HUES48 (cell line): ENCODE measurements around the gene SLC4A4.

Source experiments
- H3K27ac ChIP-seq: one replicate; pipeline ENCODE4 v1.7.0; 2013; ENCODE audit warnings: low read depth, low read length, inconsistent platforms
- H3K27me3 ChIP-seq: 2 replicates; pipeline ENCODE4 v1.6.1; 2013; ENCODE audit warnings: mild to moderate bottlenecking, low read length; ENCODE audit not compliant: control insufficient read depth, insufficient read depth
- H3K36me3 ChIP-seq: 2 replicates; pipeline ENCODE4 v1.6.1; 2013; ENCODE audit warnings: low read length; ENCODE audit not compliant: control insufficient read depth, insufficient read depth
- H3K4me1 ChIP-seq: 2 replicates; pipeline ENCODE4 v1.6.1; 2013; ENCODE audit warnings: mild to moderate bottlenecking, low read length; ENCODE audit not compliant: control insufficient read depth, insufficient read depth
- H3K4me3 ChIP-seq: 2 replicates; pipeline ENCODE4 v1.5.1; 2013; ENCODE audit warnings: mild to moderate bottlenecking, low read depth, low read length
- H3K9ac ChIP-seq: 2 replicates; pipeline ENCODE4 v1.6.1; 2013; ENCODE audit warnings: mild to moderate bottlenecking, low read depth, low read length, moderate library complexity
- H3K9me3 ChIP-seq: 2 replicates; pipeline ENCODE4 v1.6.1; 2013; ENCODE audit warnings: low read length; ENCODE audit not compliant: control insufficient read depth, insufficient read depth

SLC4A4 gene

DNA sequence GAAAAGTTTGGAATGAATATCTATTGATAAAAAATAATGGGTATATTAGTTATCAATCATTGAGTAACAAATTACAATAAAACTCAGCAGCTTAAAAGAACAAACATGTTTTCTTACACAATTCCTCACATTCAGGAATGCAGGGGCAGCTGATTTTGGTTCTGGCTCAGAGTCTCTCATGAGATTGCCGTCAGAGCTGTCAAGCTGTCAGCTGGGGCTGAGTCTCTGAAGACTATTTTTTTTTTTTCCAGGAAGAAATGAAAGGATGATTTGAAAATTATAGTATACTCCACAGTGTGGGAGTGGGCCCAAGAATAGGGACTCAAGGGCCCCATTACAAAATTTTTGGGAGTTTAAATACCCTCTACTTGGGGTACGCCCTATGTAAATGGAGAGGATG, 226.0 kb downstream of the SLC4A4 start:
- Histone ChIP-seq H3K9me3 (no peaks in the 10 kb centered on the region), H3K27me3 (no peaks in the 10 kb centered on the region), H3K9ac (no peak overlapping the region)

DNA sequence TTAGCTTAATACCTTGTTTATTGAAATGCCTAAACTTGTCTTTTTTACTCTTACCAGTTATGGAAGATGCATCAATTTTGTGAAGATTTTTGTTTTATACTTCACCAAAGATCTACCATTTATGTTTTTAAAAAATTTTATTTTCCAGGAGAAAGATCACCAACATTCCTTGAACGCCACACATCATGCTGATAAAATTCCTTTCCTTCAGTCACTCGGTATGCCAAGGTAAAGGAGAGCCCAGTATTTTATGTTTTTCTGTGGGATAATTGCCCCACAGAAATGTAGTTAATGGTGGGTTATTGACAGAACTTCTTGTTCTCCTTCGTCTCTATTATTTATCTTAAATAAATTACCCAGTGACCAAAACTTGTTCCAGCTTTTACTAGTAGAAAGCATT, 228.0 kb downstream of the SLC4A4 start:
- no peak overlapping the region for H3K4me3 ChIP-seq
- H3K27ac ChIP-seq = no peak overlapping the region
- H3K27me3 ChIP-seq = no peaks in the 10 kb centered on the region
- H3K9me3 ChIP-seq = no peaks in the 10 kb centered on the region
- peaks cover 24% of the 10 kb centered on the region for H3K4me1 ChIP-seq
- H3K9ac ChIP-seq = no peak overlapping the region
- H3K36me3 ChIP-seq = no peaks in the 10 kb centered on the region

More for the DNA sequence above, 226.0 kb downstream of the SLC4A4 start:
- no peak overlapping the region for H3K4me3 ChIP-seq
- H3K27ac ChIP-seq = no peak overlapping the region
- no peaks in the 10 kb centered on the region for H3K36me3 ChIP-seq
- H3K4me1 ChIP-seq = peaks cover 21% of the 10 kb centered on the region

DNA sequence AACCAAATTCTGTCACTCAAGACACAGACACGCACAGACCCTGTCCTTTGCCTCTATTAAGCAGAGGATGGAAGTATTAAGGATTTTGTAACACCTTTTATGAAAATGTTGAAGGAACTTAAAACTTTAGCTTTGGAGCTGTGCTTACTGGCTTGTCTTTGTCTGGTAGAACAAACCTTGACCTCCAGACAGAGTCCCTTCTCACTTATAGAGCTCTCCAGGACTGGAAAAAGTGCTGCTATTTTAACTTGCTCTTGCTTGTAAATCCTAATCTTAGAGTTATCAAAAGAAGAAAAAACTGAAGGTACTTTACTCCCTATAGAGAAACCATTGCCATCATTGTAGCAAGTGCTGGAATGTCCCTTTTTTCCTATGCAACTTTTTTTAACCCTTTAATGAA, 229.3 kb downstream of the SLC4A4 start:
- H3K4me1 ChIP-seq = peaks cover 24% of the 10 kb centered on the region
- H3K27me3 ChIP-seq = no peaks in the 10 kb centered on the region
- H3K9ac ChIP-seq = no peak overlapping the region
- H3K36me3 ChIP-seq = no peaks in the 10 kb centered on the region
- peak overlapping the region; percentile 69 for H3K27ac ChIP-seq
- H3K4me3 ChIP-seq = no peak overlapping the region; the same call in 1 of the 2 replicates
- no peaks in the 10 kb centered on the region for H3K9me3 ChIP-seq

DNA sequence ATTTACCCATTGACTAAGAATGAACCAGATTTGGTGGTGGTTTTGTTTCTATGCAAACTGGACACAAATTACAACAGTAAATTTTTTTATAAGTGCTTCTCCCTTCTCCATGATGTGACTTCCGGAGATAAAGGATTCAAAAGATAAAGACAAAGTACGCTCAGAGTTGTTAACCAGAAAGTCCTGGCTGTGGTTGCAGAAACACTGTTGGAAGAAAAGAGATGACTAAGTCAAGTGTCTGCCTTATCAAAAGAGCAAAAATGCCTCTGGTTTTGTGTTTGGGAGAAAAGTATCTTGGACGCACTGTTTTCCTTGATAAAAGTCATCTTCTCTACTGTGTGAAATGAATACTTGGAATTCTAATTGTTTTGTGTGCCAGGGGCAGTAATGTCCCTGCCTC, 231.7 kb downstream of the SLC4A4 start:
- peak overlapping the region; percentile 0 for H3K27ac ChIP-seq
- no peaks in the 10 kb centered on the region for H3K27me3 ChIP-seq
- H3K9me3 ChIP-seq = no peaks in the 10 kb centered on the region

DNA sequence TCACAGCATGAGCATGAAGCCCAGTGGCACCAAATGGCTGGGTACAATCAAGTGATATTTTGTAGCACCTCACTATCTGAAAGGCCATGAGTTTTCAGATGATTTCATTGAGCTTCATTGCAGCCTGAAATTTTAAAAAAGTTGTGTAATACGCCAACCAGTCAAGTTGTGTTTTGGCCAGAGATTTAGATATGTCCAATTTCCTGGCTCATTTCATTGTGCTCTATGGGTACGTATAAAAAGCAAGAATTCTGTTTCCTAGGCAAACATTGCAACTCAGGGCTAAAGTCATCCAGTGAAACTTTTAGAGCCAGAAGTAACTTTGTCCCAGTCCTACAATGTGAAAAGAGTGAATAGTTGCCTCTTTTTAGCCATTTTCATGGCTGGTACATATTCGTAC, 232.5 kb downstream of the SLC4A4 start:
- H3K27ac ChIP-seq = no peak overlapping the region
- H3K36me3 ChIP-seq = no peaks in the 10 kb centered on the region
- no peaks in the 10 kb centered on the region for H3K9me3 ChIP-seq
- no peak overlapping the region for H3K9ac ChIP-seq
- no peak overlapping the region for H3K4me3 ChIP-seq
- H3K4me1 ChIP-seq = peaks cover 24% of the 10 kb centered on the region
- no peaks in the 10 kb centered on the region for H3K27me3 ChIP-seq

More for the DNA sequence above, 231.7 kb downstream of the SLC4A4 start:
- H3K9ac ChIP-seq = no peak overlapping the region
- peaks cover 24% of the 10 kb centered on the region for H3K4me1 ChIP-seq
- no peaks in the 10 kb centered on the region for H3K36me3 ChIP-seq
- no peak overlapping the region for H3K4me3 ChIP-seq

DNA sequence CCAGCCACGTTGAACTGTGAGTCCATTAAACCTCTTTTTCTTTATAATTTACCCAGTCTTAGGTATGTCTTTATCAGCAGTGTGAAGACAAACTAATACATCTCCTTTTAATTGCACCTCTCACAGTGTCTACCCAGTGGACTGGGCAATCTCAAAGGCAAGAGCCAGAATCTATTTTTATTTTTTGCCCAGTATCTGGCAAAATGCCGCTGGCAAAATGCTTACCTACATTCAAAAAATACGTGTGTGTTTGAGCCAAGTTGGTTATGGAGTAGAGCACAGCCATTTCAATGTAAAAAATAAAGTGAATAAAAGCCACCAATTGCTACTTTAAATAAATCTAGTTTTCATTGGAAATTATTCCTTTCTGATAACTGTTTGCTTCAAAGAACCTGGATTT, 245.2 kb downstream of the SLC4A4 start:
- Histone ChIP-seq H3K27me3 (no peaks in the 10 kb centered on the region), H3K4me3 (no peak overlapping the region), H3K9ac (no peak overlapping the region), H3K9me3 (peaks cover 4% of the 10 kb centered on the region; the same call in 1 of the 2 replicates), H3K36me3 (no peaks in the 10 kb centered on the region), H3K27ac (no peak overlapping the region), H3K4me1 (no peaks in the 10 kb centered on the region)

DNA sequence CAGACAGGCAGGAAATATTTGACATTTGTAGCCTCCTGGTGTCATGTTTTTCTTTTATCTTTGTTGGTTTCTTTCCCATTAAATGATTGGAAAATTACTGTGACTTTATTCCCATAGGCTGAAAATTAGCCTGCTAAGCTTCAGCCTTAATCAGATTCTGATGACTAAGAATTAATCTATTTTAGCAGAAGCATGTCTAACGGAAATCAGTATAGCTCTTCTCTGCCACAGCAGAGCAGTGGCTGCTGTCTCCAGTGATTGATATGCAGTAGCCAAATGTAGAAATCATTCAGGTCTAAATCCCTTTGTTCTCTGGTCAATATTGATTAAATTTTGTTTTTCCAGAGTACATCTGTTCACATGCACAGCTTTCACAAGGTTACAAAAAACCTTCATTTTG, 245.8 kb downstream of the SLC4A4 start:
- Histone ChIP-seq H3K9me3 (peaks cover 4% of the 10 kb centered on the region; the same call in 1 of the 2 replicates), H3K27ac (no peak overlapping the region), H3K4me1 (no peaks in the 10 kb centered on the region), H3K36me3 (no peaks in the 10 kb centered on the region), H3K9ac (no peak overlapping the region), H3K27me3 (no peaks in the 10 kb centered on the region), H3K4me3 (no peak overlapping the region)

DNA sequence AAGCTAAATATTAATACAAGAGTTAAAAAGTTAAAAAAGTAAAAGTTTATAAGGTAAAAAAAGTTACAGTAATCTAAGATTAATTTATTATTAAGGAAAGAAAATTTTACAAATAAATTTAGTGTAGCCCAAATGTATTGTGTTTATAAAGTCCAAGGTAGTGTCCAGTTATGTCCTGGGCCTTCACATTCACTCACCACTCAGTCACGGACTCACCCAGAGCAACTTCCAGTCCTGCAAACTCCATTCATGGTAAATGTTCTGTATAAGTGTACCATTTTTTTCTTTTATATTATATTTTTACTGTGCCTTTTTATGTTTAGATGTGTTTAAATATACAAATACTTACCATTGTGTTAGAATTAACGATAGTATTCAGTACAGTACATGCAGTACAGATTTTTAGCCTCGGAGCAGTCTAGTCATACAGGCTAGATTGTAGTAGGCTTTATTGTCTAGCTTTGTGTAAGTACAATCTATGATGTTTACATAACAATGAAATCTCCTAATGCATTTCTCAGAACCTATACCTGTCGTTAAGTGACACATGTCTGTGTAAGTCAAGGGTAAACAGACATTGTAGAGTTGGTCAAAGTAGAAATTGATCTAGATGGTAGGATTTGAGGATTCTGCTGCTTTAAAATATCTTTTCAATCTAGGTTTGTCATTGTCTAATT, 247.4 kb downstream of the SLC4A4 start:
- Histone ChIP-seq H3K4me1 (no peaks in the 10 kb centered on the region), H3K9ac (no peak overlapping the region), H3K27me3 (no peaks in the 10 kb centered on the region), H3K9me3 (peaks cover 4% of the 10 kb centered on the region; the same call in 1 of the 2 replicates), H3K4me3 (no peak overlapping the region), H3K36me3 (no peaks in the 10 kb centered on the region), H3K27ac (no peak overlapping the region)

DNA sequence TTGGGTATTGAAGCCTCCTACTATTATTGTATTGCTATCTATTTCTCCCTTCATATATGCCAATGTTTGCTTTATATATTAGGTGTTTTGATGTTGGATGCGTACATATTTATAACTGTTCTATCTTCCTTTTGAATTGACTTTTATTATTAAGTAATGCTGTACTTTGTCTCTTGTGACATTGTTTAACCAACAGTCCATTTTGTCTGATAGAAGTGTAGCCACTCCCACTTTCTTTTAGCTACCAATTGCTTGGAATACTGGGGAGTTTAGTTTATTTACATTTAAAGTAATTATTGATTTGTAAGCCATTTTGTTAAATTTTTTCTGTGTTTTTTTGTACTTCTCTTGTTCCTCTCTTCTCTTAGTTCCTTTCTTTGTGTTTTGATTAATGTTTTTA, 249.2 kb downstream of the SLC4A4 start:
- Histone ChIP-seq H3K27me3 (no peaks in the 10 kb centered on the region), H3K36me3 (no peaks in the 10 kb centered on the region), H3K9ac (no peak overlapping the region), H3K9me3 (no peaks in the 10 kb centered on the region), H3K27ac (no peak overlapping the region), H3K4me1 (peaks cover 13% of the 10 kb centered on the region), H3K4me3 (no peak overlapping the region)

DNA sequence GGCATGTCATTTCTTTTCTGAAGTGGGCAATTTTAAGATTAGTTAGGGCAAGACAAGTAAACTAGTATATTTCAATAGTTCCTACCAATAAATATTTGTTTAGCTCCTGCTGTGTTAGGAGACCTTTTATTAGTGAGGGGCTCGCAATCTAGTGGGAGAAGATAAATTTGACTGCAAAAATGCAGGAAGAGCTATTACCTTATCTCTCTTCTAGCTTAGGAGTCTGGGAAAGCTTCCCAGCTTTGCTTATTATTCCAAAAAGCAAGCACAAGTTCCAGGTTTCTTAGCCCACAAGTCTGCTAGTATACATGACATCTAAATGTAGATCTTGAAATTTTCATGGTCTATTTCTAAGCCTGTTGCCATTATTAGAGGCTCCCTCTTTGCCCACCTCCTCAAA, 254.0 kb downstream of the SLC4A4 start:
- H3K27me3 ChIP-seq = no peaks in the 10 kb centered on the region
- peaks cover 30% of the 10 kb centered on the region for H3K4me1 ChIP-seq
- peak overlapping the region; percentile 90 for H3K27ac ChIP-seq
- peak overlapping the region; percentile 8; the same call in 1 of the 2 replicates for H3K4me3 ChIP-seq
- no peaks in the 10 kb centered on the region for H3K36me3 ChIP-seq
- H3K9me3 ChIP-seq = no peaks in the 10 kb centered on the region
- H3K9ac ChIP-seq = no peak overlapping the region

DNA sequence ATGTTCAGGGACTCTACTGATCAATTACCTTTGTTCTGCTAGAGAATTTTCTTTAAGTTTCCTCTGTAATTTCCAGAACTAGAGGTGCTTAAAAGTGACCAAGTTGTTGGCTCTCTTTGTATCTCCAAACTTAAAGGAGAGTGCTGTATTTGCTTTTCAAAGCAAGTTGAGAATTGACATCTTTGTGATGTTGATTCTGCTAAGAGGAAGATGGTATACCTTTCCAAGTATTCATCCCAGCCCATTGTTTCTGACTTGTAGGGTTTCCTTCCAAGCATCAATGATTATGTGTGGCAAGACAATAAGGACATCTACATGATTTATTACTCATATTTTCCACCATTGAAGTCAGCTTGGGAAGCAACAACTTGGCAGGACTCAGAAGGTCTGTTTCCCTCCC, 254.5 kb downstream of the SLC4A4 start:
- Histone ChIP-seq H3K9me3 (no peaks in the 10 kb centered on the region), H3K4me3 (peak overlapping the region; percentile 16; the same call in 1 of the 2 replicates), H3K36me3 (no peaks in the 10 kb centered on the region), H3K4me1 (peaks cover 30% of the 10 kb centered on the region), H3K9ac (no peak overlapping the region), H3K27ac (peak overlapping the region; percentile 90), H3K27me3 (no peaks in the 10 kb centered on the region)
